ENCODE results near the gene CCDC194.
A peak's percentile ranks its signal among the peaks of the same experiment; 100 is the strongest.

The CCDC194 gene

GRCh38 chr19:17393914-17394313 lies at the start of gene CCDC194:
Gene CCDC194 (minus strand): TSS chr19:17394196. CDS start chr19:17394158, 38 bp downstream.
- no peak for DNase-seq

- no peak for DNase-seq
Measured at GRCh38 chr19:17441241-17442021, 47.4 kb upstream of the CCDC194 start.

GRCh38 chr19:17436874-17437267 lies 42.9 kb upstream of the CCDC194 start:
- no peak for DNase-seq

- DNase-seq, result no peak
Measured at GRCh38 chr19:17436094-17436873, 42.3 kb upstream of the CCDC194 start.

- no peak for DNase-seq
Measured at GRCh38 chr19:17435218-17435617, 41.2 kb upstream of the CCDC194 start.

- no peak for DNase-seq
Measured at GRCh38 chr19:17431417-17431816, 37.4 kb upstream of the CCDC194 start.

- no peak for DNase-seq
Measured at GRCh38 chr19:17429641-17430113, 35.7 kb upstream of the CCDC194 start.

GRCh38 chr19:17424743-17425365 lies 30.9 kb upstream of the CCDC194 start:
- DNase-seq, result peak; percentile 33

- no peak for DNase-seq
Measured at GRCh38 chr19:17423429-17424208, 29.6 kb upstream of the CCDC194 start.

GRCh38 chr19:17421942-17422341 lies 27.9 kb upstream of the CCDC194 start:
- DNase-seq, result no peak

GRCh38 chr19:17420475-17420924 lies 26.5 kb upstream of the CCDC194 start:
- DNase-seq, result peak; percentile 48

- DNase-seq, result peak; percentile 92
Measured at GRCh38 chr19:17419621-17420474, 25.9 kb upstream of the CCDC194 start, which contains the start of gene MVB12A. Gene MVB12A (plus strand): TSS chr19:17420047. CDS start chr19:17420136, 89 bp downstream.

GRCh38 chr19:17419154-17419620 lies 25.2 kb upstream of the CCDC194 start:
- no peak for DNase-seq

- DNase-seq, result no peak
Measured at GRCh38 chr19:17418710-17419109, 24.7 kb upstream of the CCDC194 start.

GRCh38 chr19:17415121-17415520 lies 21.1 kb upstream of the CCDC194 start:
- no peak for DNase-seq

- DNase-seq, result no peak
Measured at GRCh38 chr19:17414097-17414496, 20.1 kb upstream of the CCDC194 start.

- no peak for DNase-seq
Measured at GRCh38 chr19:17411801-17412200, 17.8 kb upstream of the CCDC194 start.

- DNase-seq, result no peak
Measured at GRCh38 chr19:17409990-17410389, 16.0 kb upstream of the CCDC194 start.

GRCh38 chr19:17406887-17407196 lies 12.8 kb upstream of the CCDC194 start:
- DNase-seq, result no peak

- DNase-seq, result peak; percentile 56
Measured at GRCh38 chr19:17406046-17406886, 12.3 kb upstream of the CCDC194 start.

Data from activated CD4-positive, CD25-positive, alpha-beta regulatory T cell treated with anti-CD3 and anti-CD28 coated beads, Interleukin-2, amount 50 U/mL, for 72 hours (primary cell).